G401.6 (cell line): Measurements from ENCODE around the gene CTXN2.

Experiments used
- FAIRE-seq: peaks from 2 replicates; lab custom pipeline; 2012; peaks lifted over from hg19 to GRCh38; lab: Jason Lieb, UNC

The CTXN2 gene

DNA sequence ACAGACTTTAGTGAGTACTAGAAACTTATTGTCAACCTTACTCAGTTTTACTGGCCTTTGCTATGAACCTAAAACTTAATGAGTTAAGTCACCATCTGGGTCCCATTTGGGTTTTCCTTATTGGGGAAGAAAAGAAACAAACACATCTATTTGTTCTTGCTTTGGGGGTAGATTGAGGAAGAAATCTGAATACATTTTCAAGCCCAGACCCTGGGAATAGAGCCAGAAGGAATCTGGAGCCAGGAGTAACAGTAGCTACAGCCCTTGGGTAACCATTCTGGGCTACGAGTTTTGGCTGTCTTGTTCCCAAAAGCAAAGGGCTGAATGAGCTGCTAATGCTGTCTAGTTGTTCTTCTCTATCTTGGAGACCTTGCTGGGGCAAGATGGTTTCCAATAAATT is 31.2 kb downstream of the CTXN2 start:
- FAIRE-seq: no peak

DNA sequence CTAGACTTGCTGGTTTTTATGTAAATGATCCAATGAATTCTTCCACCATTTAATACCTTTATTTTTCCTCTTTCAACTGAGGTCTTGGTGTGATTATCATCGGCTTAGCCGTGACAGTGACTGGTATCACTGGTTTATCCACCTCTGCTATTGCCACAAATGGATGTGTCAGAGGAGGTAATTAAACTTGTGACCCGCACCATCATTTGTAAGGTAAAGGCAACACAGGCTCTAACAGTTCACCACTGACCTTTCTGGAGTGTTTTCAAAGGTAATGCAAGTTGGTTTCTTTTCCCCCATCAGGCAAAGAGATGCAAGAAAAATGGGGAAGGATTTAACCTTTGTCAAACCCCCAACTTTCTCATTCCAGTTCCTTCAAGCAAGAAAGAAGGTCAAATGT is 34.3 kb downstream of the CTXN2 start:
- no peak for FAIRE-seq

DNA sequence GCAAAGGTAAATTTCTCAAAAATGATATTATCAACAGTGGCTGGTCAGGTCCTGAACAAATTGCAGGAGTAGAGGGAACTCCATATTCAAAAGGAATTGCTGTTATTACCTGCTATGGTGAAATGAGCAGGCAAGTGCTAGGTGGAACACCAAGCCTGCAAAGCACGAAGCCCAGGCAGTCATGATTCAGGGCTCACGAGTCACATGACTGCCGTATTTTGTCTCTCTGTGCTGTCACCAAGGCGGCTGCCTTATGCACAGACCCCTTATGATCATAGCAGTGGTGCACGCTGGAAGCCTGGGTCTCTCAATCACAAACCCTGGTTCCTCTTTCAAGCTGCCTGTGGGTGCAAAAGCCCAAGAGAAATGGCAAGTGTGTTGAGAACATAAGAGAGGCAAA is 39.0 kb downstream of the CTXN2 start:
- FAIRE-seq: no peak

DNA sequence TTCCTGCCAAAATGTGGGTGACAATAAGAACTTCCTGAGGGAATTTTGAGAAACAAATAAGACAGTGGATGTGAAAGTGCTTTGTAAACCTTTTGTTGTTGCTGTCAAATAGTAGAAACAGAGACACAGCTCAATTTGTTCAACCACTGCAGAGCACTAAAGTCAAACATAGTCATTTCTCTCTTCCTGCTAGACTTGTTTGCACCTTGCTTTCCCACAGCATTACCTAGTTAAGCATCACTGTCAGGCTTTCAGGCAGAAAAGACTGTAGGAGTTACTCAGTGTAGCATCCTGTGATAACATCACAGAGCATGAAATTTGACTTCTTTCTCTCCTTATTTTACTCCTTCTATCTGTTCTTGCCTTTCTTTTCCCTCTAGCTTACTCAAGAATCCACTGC is 41.8 kb downstream of the CTXN2 start:
- FAIRE-seq: no peak

DNA sequence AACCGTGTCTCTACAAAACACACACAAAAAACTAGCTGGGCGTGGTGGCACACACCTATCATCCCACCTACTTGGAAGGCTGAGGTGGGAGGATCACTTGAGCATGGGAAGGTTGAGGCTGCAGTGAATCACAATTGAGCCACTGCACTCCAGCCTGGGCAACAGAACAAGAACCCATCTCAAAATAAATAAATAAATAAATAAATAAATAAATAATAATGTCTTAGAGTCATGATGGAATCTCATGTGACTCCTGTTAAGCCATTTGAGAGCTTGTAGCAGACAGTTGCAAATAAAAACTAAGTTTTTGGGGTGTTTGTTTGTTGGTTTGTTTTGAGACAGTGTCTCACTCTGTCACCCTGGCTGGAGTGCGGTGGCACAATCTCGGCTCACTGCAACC is 47.9 kb downstream of the CTXN2 start:
- no peak for FAIRE-seq

DNA sequence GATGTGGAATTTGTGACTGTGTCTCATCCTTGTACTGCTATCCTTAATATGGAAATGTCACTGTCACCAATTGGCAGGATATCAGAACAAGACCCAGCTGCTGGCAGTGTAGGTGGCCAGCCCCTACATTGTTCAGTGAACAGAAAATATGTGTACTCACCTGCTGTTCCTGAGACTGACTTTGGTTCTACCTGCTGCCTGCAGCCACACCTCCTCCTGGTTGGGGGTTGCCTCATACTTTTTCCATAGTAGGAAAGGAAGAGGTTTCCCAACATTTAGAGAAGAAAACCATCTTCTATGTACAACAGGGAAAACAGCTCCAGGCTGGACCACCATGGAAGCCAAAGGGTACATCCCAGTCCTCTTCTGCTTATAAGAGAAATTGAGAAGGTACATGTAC is 50.5 kb downstream of the CTXN2 start:
- no peak for FAIRE-seq

DNA sequence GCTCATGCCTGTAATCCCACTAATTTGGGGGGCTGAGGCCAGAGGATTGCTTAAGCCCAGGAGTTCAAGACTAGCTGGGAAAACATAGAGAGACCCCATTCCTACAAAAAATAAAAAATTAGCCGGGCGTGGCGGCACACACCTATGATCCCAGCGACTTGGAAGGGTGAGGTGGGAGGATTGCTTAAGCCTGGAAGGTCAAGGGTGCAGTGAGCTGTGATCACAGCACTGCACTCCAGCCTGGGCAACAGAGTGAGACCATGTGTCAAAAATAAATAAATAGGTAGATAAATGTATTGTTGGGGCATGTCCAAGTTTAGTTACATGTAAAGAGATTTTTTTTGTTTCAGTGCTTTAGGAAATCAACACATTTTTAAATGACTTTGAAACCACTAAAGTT is 51.1 kb downstream of the CTXN2 start:
- no peak for FAIRE-seq

DNA sequence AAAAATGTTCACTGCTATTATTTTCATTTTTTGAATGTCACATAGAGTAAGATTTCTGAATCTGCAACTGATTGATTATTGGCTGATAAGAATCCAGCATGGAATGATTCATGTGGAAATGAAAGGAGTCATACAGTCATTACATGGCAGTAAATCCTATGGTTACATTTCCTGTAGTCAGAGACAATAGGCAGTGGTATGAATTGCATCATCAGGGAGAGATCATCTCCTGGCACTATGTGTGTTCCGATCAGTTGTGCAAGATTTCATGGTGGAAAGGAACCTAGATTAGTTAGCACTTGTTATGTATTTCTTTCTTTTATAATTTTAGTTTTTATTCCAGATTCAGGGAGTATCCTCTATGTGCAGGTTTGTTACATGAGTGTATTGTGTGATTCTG is 53.5 kb downstream of the CTXN2 start:
- FAIRE-seq: no peak

DNA sequence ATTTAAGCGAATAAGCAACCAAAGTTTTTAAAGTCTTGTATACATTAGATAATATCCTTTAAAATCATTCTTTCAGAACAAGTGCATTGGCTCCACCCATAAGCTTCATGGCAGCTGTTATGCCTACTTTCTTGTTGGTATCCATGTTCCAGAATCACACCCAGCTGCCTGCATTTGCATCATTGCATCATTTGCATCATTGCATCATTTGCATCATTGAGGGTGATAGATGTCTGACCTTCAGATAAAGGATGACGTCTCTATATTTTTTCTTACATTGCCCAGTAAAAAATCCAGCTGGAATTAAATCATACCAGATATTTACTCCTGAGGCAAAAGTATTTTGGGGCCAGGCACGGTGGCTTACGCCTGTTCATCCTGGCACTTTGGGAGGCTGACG is 56.9 kb downstream of the CTXN2 start:
- no peak for FAIRE-seq

DNA sequence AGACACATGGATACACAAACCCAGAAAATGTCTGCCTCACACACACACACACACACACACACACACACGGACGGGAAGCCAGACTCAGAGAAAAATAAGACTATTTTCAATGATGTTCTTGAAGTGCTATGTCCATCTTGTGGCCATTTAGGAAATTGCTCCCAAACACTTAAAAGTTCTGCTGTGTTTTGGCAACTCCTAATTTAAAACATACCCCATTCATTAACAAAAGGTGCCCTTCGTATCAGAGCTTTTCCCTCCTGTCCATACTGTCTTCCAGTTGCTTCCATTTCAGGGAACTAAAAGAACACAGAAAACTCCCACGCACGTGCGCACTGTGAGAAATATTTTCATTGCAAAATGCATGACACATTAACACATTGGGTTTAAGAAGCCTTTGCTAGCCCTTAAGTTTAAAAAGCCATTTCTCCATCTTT is 59.2 kb downstream of the CTXN2 start:
- peak; percentile 41 for FAIRE-seq

DNA sequence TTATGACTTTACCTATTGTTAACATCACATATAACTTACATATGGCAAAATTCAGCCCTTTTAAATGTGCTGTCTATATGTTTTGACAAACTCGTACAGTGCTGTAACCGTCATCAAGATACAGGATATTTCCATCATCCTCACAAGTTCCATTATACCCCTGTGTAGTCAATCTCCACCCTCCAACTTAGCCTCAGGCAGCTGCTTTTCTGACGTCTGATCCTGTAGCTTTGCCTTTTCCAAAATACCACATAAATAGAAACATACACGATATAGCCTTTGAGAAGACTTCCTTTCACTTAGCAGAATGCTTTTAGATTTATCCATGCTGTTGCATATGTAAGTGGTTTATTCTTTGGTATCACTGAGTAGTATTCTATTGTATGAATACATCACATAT is 61.7 kb downstream of the CTXN2 start:
- no peak for FAIRE-seq
